ENCODE results near the gene NEO1.

Gene NEO1

GRCh38 chr15:73072894-73073293 lies 20.6 kb downstream of the NEO1 start:
- no peak overlapping the region for H3K9ac ChIP-seq (ENCODE audit: low read length)
- H3F3A ChIP-seq (ENCODE audit: insufficient read depth, low read length): no peaks in the 10 kb centered on the region
- H3K4me1 ChIP-seq (ENCODE audit: insufficient read depth, low read length, severe bottlenecking): no peaks in the 10 kb centered on the region
- no peaks in the 10 kb centered on the region for H4K20me1 ChIP-seq (ENCODE audit: insufficient read depth, low read length)
- H3K4me2 ChIP-seq (ENCODE audit: low read length): no peak overlapping the region
- no peaks in the 10 kb centered on the region for H3K27me3 ChIP-seq (ENCODE audit: insufficient read depth, low read length)
- no peak overlapping the region for H3K27ac ChIP-seq (ENCODE audit: low read depth, low read length, poor library complexity, severe bottlenecking)
- TF ChIP-seq EZH2 (IDR thresholded peaks at IDR 0.05; ENCODE audit: borderline replicate concordance, low read length): no peak
- no peak for TF ChIP-seq CTCF (IDR thresholded peaks at IDR 0.05; ENCODE audit: low read length)
- H3K4me3 ChIP-seq (ENCODE audit: low read depth, low read length, poor library complexity, severe bottlenecking): no peak overlapping the region
- no peaks in the 10 kb centered on the region for H3K9me2 ChIP-seq (ENCODE audit: low read depth, low read length)
- no peaks in the 10 kb centered on the region for H3K36me3 ChIP-seq (ENCODE audit: insufficient read depth, low read length)
- H2AFZ ChIP-seq (ENCODE audit: low read length): no peak overlapping the region
- H3K9me3 ChIP-seq (ENCODE audit: low read length): no peaks in the 10 kb centered on the region
- no peaks in the 10 kb centered on the region for H3K79me2 ChIP-seq (ENCODE audit: insufficient read depth, low read length)

GRCh38 chr15:73074241-73074640 lies 22.0 kb downstream of the NEO1 start:
- H3K4me2 ChIP-seq (ENCODE audit: low read length): no peak overlapping the region
- H3K27ac ChIP-seq (ENCODE audit: low read depth, low read length, poor library complexity, severe bottlenecking): no peak overlapping the region
- no peaks in the 10 kb centered on the region for H3K9me3 ChIP-seq (ENCODE audit: low read length)
- TF ChIP-seq EZH2 (IDR thresholded peaks at IDR 0.05; ENCODE audit: borderline replicate concordance, low read length) (no peak), CTCF (IDR thresholded peaks at IDR 0.05; ENCODE audit: low read length) (no peak)
- no peaks in the 10 kb centered on the region for H3K9me2 ChIP-seq (ENCODE audit: low read depth, low read length)
- H3K36me3 ChIP-seq (ENCODE audit: insufficient read depth, low read length): no peaks in the 10 kb centered on the region
- H3K79me2 ChIP-seq (ENCODE audit: insufficient read depth, low read length): no peaks in the 10 kb centered on the region
- H3K4me1 ChIP-seq (ENCODE audit: insufficient read depth, low read length, severe bottlenecking): no peaks in the 10 kb centered on the region
- H2AFZ ChIP-seq (ENCODE audit: low read length): no peak overlapping the region
- no peak overlapping the region for H3K9ac ChIP-seq (ENCODE audit: low read length)
- H3F3A ChIP-seq (ENCODE audit: insufficient read depth, low read length): no peaks in the 10 kb centered on the region
- no peaks in the 10 kb centered on the region for H3K27me3 ChIP-seq (ENCODE audit: insufficient read depth, low read length)
- H3K4me3 ChIP-seq (ENCODE audit: low read depth, low read length, poor library complexity, severe bottlenecking): no peak overlapping the region
- no peaks in the 10 kb centered on the region for H4K20me1 ChIP-seq (ENCODE audit: insufficient read depth, low read length)

- Histone ChIP-seq H3K9me2 (ENCODE audit: low read depth, low read length) (no peaks in the 10 kb centered on the region), H3K4me3 (ENCODE audit: low read depth, low read length, poor library complexity, severe bottlenecking) (no peak overlapping the region), H3F3A (ENCODE audit: insufficient read depth, low read length) (no peaks in the 10 kb centered on the region), H3K27me3 (ENCODE audit: insufficient read depth, low read length) (no peaks in the 10 kb centered on the region), H3K36me3 (ENCODE audit: insufficient read depth, low read length) (no peaks in the 10 kb centered on the region), H3K27ac (ENCODE audit: low read depth, low read length, poor library complexity, severe bottlenecking) (no peak overlapping the region), H4K20me1 (ENCODE audit: insufficient read depth, low read length) (no peaks in the 10 kb centered on the region), H3K9me3 (ENCODE audit: low read length) (no peaks in the 10 kb centered on the region), H3K4me2 (ENCODE audit: low read length) (no peak overlapping the region), H3K9ac (ENCODE audit: low read length) (no peak overlapping the region), H2AFZ (ENCODE audit: low read length) (no peak overlapping the region), H3K4me1 (ENCODE audit: insufficient read depth, low read length, severe bottlenecking) (no peaks in the 10 kb centered on the region), H3K79me2 (ENCODE audit: insufficient read depth, low read length) (no peaks in the 10 kb centered on the region)
- TF ChIP-seq CTCF (IDR thresholded peaks at IDR 0.05; ENCODE audit: low read length) (no peak), EZH2 (IDR thresholded peaks at IDR 0.05; ENCODE audit: borderline replicate concordance, low read length) (no peak)
Measured at GRCh38 chr15:73075160-73075859, 23.0 kb downstream of the NEO1 start.

Measured in OCI-LY1 (cell line).